ENCODE data around the gene TBC1D2B. TPM values are rescaled to one million over a fixed set of nuclear protein-coding genes. Genes with fewer than 3 reads are reported as not detected.

The TBC1D2B gene
- total and polyA plus RNA-seq, 2 donors (not counting 3 experiments of a cell fraction or from before 2014, with no cell fraction given) = 30.8 to 46.1 TPM

- dilution Hi-C loops (cut with MboI; ENCODE audit: extremely low pct_ligation_motif_present, low sequenced_read_pairs) (no loop called here), intact Hi-C loops (cut with micrococcal nuclease) (no loop called here)
- Histone ChIP-seq H3K9me3 (replicated peaks; ENCODE audit: control insufficient read depth, insufficient read depth, low read length) (no peaks in the 10 kb centered on the region), H3K36me3 (ENCODE audit: control insufficient read depth in 2 of 2, extremely low read depth in 1 of 2, insufficient read depth in 2 of 2, low read length in 2 of 2) (no peaks in the 10 kb centered on the region), H3K9ac (replicated peaks; ENCODE audit: extremely low read depth, insufficient read depth, low read length) (no peak overlapping the region), H3K27me3 (ENCODE audit: control insufficient read depth in 2 of 2, insufficient read depth in 2 of 2, low read length in 2 of 2) (peaks cover under 1 to 7% of the 10 kb centered on the region in 2 experiments), H3K4me3 (replicated peaks in 1 of 3; ENCODE audit: insufficient read depth in 1 of 3, low read depth in 1 of 3, low read length in 3 of 3) (no peak overlapping the region), H3K79me2 (ENCODE audit: control insufficient read depth, insufficient read depth, low read length) (no peaks in the 10 kb centered on the region), H3K9me1 (replicated peaks; ENCODE audit: control insufficient read depth, extremely low read depth, insufficient read depth, low read length) (no peaks in the 10 kb centered on the region), H2AFZ (ENCODE audit: low read depth, low read length) (no peak overlapping the region), H4K20me1 (replicated peaks; ENCODE audit: control insufficient read depth, extremely low read depth, insufficient read depth, low read length) (no peaks in the 10 kb centered on the region), H3K4me2 (ENCODE audit: insufficient read depth, low read length) (no peak overlapping the region), H3K4me1 (ENCODE audit: control insufficient read depth, extremely low read depth, insufficient read depth, low read length) (no peaks in the 10 kb centered on the region), H3K27ac (ENCODE audit: insufficient read depth, low read depth, low read length) (no peak overlapping the region)
- DNase-seq (ENCODE audit: low read depth, low spot score) (no peak), FAIRE-seq (peak; percentile 18)
- BruUV-seq (replicated peaks) = no TSS peak
- POLR2A ChIA-PET = no interaction called here
- TF ChIP-seq POLR2AphosphoS5 (IDR thresholded peaks at IDR 0.05; ENCODE audit: insufficient read depth, low read depth, low read length) = no peak
- TF ChIP-seq JUN (IDR thresholded peaks at IDR 0.05; ENCODE audit: borderline replicate concordance, insufficient read depth, insufficient read length, low read depth) = no peak
- no peak for TF ChIP-seq MAX (IDR thresholded peaks at IDR 0.05; ENCODE audit: insufficient read depth, insufficient read length)
- no peak for TF ChIP-seq GATA2 (IDR thresholded peaks at IDR 0.05; ENCODE audit: insufficient read depth, insufficient read length, low read depth, low read length)
- no peak for TF ChIP-seq CTCF (IDR thresholded peaks at IDR 0.05; ENCODE audit: extremely low read depth in 1 of 2, insufficient read depth in 1 of 2, low read depth in 1 of 2, low read length in 2 of 2)
- no peak for TF ChIP-seq FOS (IDR thresholded peaks at IDR 0.05; ENCODE audit: borderline replicate concordance, insufficient read depth, low read length)
- no peak for TF ChIP-seq POLR2A (IDR thresholded peaks at IDR 0.05; ENCODE audit: low read depth, low read length)
- no peak for TF ChIP-seq EZH2 (IDR thresholded peaks at IDR 0.05; ENCODE audit: borderline replicate concordance, low read depth, low read length, severe bottlenecking)
- TF ChIP-seq MYC (IDR thresholded peaks at IDR 0.05; ENCODE audit: low read depth, low read length) = no peak
- CTCF ChIA-PET = interaction anchor here (1.2 to 1.6 kb wide), 2 partner anchors 20 to 123 kb away, joined by 3 to 8 read pairs; no protein-coding TSS in a partner anchor
These were observed 11.2 kb upstream of the TBC1D2B start for GRCh38 chr15:78088773-78089080.

Data from endothelial cell of umbilical vein (primary cell).